Ectodermal cell (in vitro differentiated cells): ENCODE data around the gene PTPRN2.
"Not testable (repeated sequence)": the region's sequence is repeated elsewhere in the genome, so short reads cannot be mapped to it uniquely, and the experiment has no call there.

ENCODE experiments used
- H3K27ac ChIP-seq: 2 replicates; pipeline ENCODE4 v1.7.0; 2013; ENCODE audit warnings: mild to moderate bottlenecking, low read depth, low read length; ENCODE audit not compliant: insufficient read depth, poor library complexity, severe bottlenecking
- H3K27me3 ChIP-seq: 2 replicates; pipeline ENCODE4 v1.7.0; 2013; ENCODE audit warnings: mild to moderate bottlenecking, low read length; ENCODE audit not compliant: insufficient read depth, control insufficient read depth, poor library complexity, severe bottlenecking
- H3K36me3 ChIP-seq: one replicate; pipeline ENCODE4 v1.7.0; 2013; ENCODE audit warnings: low read length; ENCODE audit not compliant: control insufficient read depth, insufficient read depth
- H3K4me1 ChIP-seq: one replicate; pipeline ENCODE4 v1.7.0; 2013; ENCODE audit warnings: low read length; ENCODE audit not compliant: control insufficient read depth, insufficient read depth
- H3K4me3 ChIP-seq: 2 replicates; pipeline ENCODE4 v1.7.0; 2013; ENCODE audit warnings: low read depth, low read length, control low read depth; ENCODE audit not compliant: insufficient read depth
- H3K9me3 ChIP-seq: 2 replicates; pipeline ENCODE4 v1.7.0; 2013; ENCODE audit warnings: mild to moderate bottlenecking, low read length, moderate library complexity; ENCODE audit not compliant: control insufficient read depth
- WGBS, 2 experiments: methylation state at CpG; one replicate each; pipeline ENCODE4 v1.1.7; 2013; ENCODE audit warnings: missing lambda C conversion rate in 2 of 2; 5-methylcytosine and 5-hydroxymethylcytosine counted together

PTPRN2 gene

DNA sequence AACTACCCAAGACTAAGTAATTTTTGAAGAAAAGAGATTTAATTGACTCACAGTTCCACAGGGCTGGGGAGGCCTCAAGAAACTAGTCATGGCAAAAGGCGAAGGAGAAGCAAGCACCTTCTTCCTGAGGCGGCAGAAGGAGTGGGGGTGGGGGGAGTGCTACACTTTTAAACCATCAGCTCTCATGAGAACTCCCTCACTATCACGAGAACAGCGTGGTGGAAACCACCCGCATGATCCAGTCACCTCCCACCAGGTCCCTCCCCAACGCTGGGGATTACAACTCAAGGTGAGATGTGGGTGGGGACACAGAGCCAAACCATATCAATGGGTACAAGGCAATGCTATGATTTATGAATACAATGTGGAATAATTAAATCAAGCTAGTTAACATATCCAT is 241.9 kb downstream of the PTPRN2 start:
- no peaks in the 10 kb centered on the region for H3K36me3 ChIP-seq
- WGBS, 2 experiments: 55 to 63% methylated on average over 5 to 6 of the region's 6 CpGs
- H3K27me3 ChIP-seq: no peaks in the 10 kb centered on the region
- H3K4me3 ChIP-seq: no peak overlapping the region
- H3K9me3 ChIP-seq: peaks cover 12% of the 10 kb centered on the region
- no peak overlapping the region for H3K27ac ChIP-seq
- H3K4me1 ChIP-seq: no peaks in the 10 kb centered on the region

DNA sequence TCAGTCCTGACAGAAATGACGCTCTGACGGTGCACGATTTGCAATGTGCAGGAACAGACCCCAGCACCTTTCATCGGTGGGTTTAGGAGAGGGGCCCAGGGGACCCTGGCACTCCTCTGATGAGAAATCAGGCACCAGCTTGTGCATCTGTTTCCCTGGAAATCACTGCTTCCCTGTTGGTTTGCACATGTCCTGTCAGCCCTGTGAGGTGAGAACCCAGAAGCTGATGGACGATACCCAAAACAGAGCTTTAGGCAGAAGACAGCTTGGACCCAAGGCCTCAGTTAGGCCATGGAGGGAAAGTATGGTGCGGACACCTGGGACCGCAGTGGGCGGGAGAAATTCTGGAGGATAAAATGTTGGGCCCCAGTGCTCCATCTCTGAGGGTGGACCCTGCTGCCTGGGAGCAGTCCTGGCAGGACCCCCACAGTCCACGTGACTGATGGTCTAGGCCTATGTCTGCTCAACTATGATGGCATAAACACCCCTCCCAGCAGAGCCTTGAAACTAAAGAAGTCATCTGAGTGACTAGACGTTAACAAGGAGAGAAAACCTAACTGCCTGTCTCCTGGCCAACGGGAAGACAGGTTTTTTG is 242.8 kb downstream of the PTPRN2 start:
- H3K36me3 ChIP-seq: no peaks in the 10 kb centered on the region
- 70 to 72% methylated on average over 11 of the region's 11 CpGs for WGBS, 2 experiments
- H3K27me3 ChIP-seq: no peaks in the 10 kb centered on the region
- peaks cover 9% of the 10 kb centered on the region for H3K9me3 ChIP-seq
- H3K27ac ChIP-seq: no peak overlapping the region
- H3K4me1 ChIP-seq: no peaks in the 10 kb centered on the region
- no peak overlapping the region for H3K4me3 ChIP-seq

DNA sequence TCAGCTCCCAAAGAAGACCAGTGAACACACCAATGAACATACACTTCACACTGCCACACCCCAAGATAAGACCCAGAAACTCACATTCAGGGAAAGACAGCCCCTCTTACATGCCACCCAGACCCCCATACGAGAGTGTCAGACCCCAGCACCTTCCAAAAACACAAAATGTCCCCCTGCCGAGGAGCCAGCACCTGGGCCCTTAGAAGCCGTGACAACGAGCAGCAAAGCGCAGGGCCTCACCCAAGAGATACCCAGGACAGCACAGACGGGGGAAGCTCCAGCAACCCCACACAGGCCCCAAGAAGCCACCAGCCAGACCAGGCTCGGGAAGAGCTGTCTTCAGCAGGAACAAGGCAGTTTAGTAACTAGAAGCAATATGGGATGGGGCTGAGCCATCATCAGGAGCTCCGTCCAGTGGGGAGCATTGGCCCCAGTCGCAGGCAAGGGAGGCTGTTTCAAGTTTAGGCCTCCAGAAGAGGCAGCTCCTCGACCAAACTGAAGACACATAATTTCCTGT is 243.6 kb downstream of the PTPRN2 start:
- no peaks in the 10 kb centered on the region for H3K36me3 ChIP-seq
- WGBS, 2 experiments: 74 to 77% methylated on average over 10 of the region's 10 CpGs
- no peak overlapping the region for H3K4me3 ChIP-seq
- H3K27ac ChIP-seq: no peak overlapping the region
- H3K27me3 ChIP-seq: no peaks in the 10 kb centered on the region
- no peaks in the 10 kb centered on the region for H3K4me1 ChIP-seq
- peaks cover 9% of the 10 kb centered on the region for H3K9me3 ChIP-seq

DNA sequence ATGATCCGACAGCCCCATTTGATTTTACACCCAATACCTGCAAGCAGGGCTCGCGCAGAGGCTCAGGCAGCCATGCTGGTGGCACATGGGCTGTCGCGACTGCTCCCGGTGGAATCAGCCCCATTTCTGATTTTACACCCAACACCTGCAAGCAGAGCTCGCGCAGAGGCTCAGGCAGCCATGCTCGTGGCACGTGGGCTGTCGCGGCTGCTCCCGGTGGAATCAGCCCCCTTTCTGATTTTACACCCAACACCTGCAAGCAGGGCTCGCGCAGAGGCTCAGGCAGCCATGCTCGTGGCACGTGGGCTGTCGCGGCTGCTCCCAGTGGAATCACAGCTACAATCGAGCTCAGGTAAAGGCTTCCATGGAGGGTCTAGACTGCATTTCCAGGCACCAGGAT is 244.1 kb downstream of the PTPRN2 start:
- Histone ChIP-seq H3K36me3 (no peaks in the 10 kb centered on the region), H3K27ac (no peak overlapping the region), H3K4me3 (no peak overlapping the region), H3K9me3 (peaks cover 9% of the 10 kb centered on the region), H3K4me1 (no peaks in the 10 kb centered on the region), H3K27me3 (no peaks in the 10 kb centered on the region)
- 89 to 92% methylated on average over 20 of the region's 20 CpGs for WGBS, 2 experiments

DNA sequence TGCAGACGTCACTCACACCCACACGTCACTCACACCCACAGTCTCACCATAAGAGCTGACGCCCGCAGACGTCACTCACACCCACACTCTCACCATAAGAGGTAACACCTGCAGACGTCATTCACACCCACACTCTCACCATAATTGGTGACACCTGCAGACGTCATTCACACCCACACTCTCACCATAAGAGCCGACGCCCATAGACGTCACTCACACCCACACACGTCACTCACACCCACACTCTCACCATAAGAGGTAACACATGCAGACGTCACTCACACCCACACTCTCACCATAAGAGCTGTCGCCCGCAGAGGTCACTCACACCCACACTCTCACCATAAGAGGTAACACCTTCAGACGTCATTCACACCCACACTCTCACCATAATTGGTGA is 246.5 kb downstream of the PTPRN2 start:
- WGBS, 2 experiments: 85 to 88% methylated on average over 13 of the region's 15 CpGs
- not testable (repeated sequence) for H3K27ac ChIP-seq, H3K27me3 ChIP-seq, H3K9me3 ChIP-seq, H3K4me3 ChIP-seq, H3K36me3 ChIP-seq, H3K4me1 ChIP-seq

DNA sequence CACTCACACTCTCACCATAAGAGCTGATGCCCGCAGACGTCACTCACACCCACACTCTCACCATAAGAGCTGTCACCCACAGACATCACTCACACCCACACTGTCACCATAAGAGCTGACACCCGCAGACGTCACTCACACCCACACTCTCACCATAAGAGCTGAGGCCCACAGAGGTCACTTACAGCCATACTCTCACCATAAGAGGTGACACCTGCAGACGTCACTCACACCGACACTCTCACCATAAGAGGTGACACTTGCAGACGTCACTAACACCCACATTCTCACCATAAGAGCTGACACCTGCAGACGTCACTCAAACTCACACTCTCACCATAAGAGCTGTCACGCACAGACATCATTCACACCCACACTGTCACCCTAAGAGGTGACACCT is 250.7 kb downstream of the PTPRN2 start:
- not testable (repeated sequence) for H3K9me3 ChIP-seq, H3K27me3 ChIP-seq, H3K27ac ChIP-seq, H3K4me1 ChIP-seq, H3K36me3 ChIP-seq, H3K4me3 ChIP-seq
- 64 to 73% methylated on average over 7 to 8 of the region's 9 CpGs for WGBS, 2 experiments

DNA sequence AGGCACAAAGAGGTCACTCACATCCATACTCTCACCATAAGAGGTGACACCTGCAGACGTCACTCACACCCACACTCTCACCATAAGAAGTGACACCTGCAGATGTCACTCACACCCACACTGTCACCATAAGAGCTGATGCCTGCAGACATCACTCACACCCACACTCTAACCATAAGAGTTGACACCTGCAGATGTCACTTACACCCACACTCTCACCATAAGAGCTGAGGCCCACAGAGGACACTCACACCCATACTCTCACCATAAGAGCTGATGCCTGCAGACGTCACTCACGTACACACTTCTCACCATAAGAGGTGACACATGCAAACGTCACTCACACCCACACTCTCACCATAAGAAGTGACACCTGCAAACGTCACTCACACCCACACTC is 255.1 kb downstream of the PTPRN2 start:
- not testable (repeated sequence) for H3K27ac ChIP-seq, H3K36me3 ChIP-seq, H3K27me3 ChIP-seq, H3K4me3 ChIP-seq, H3K4me1 ChIP-seq
- H3K9me3 ChIP-seq: peaks cover 11% of the 10 kb centered on the region
- WGBS, 2 experiments: 68 to 91% methylated on average over 1 of the region's 5 CpGs

DNA sequence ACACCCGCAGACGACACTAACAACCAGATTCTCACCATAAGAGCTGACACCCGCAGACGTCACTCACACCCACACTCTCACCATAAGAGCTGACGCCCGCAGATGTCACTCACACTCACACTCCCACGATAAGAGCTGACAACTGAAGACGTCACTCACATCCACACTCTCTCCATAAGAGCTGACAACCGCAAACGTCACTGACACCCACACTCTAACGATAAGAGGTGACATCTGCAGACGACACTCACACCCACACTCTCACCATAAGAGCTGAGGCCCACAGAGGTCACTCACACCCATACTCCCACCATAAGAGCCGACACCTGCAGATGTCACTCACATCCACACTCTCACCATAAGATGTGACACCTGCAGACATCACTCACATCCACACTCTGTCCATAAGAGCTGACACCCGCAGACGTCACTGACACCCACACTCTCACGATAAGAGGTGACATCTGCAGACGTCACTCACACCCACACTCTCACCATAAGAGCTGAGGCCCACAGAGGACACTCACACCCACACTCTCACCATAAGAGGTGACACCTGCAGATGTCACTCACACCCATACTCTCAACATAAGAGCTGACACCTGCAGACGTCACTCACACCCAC is 255.7 kb downstream of the PTPRN2 start:
- H3K4me1 ChIP-seq, H3K27me3 ChIP-seq, H3K36me3 ChIP-seq, H3K4me3 ChIP-seq, H3K27ac ChIP-seq: not testable (repeated sequence)
- WGBS, 2 experiments: 84 to 87% methylated on average over 18 of the region's 18 CpGs
- H3K9me3 ChIP-seq: peaks cover 12% of the 10 kb centered on the region

DNA sequence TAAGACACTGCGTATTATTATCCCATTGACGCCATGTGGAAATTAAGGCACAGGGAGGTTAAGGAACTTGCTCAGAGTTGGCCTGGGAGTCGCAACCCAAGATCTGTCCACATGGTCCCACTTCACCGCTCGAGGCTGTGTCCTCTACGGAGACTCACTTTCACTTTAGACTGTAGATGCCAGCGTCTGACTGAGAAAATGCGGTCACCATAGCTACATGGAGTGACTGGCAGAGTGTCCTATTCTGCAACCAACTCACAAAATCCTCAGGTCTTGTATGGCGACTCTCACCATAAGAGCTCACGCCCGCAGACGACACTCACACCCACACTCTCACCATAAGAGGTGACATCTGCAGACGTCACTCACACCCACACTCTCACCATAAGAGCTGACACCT is 257.9 kb downstream of the PTPRN2 start:
- no peaks in the 10 kb centered on the region for H3K36me3 ChIP-seq
- 88 to 90% methylated on average over 13 of the region's 13 CpGs for WGBS, 2 experiments
- no peaks in the 10 kb centered on the region for H3K4me1 ChIP-seq
- H3K9me3 ChIP-seq: peaks cover 13% of the 10 kb centered on the region
- no peak overlapping the region for H3K4me3 ChIP-seq
- H3K27me3 ChIP-seq: no peaks in the 10 kb centered on the region
- H3K27ac ChIP-seq: no peak overlapping the region

DNA sequence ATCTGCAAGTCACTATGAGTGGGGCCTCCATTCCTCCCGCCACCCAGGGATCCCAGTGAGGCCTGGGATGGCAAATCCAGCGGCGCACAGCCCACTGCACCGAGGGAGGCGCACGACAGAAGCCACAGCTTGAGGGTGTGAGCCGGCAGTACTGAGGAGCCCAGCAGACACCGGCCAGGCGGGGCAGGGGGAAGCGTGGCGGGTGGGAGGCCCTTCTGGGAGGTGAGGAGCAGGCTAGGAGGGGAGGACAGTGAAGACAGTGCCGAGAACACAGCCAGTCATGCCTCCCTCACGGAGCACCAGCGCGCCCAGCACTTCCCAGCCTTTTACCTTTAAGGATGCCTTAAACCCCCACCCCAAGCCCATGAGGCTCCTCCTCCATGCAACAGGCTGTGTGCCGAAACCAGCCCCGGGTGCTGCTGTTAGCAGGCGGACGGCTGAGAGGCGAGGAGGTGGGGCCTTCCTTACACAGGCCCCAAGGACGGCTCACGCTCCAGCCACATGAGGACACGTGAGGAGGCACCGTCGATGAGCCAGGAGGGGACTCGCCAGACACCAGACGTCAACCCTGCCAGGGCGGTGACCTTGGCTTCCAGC is 258.5 kb downstream of the PTPRN2 start:
- H3K4me3 ChIP-seq: no peak overlapping the region
- WGBS, 2 experiments: 86% methylated on average over 28 of the region's 28 CpGs
- H3K9me3 ChIP-seq: peaks cover 14% of the 10 kb centered on the region
- H3K27me3 ChIP-seq: no peaks in the 10 kb centered on the region
- no peaks in the 10 kb centered on the region for H3K4me1 ChIP-seq
- no peaks in the 10 kb centered on the region for H3K36me3 ChIP-seq
- H3K27ac ChIP-seq: no peak overlapping the region
